WTC11 (cell line): ENCODE results near the gene ABHD12B. TPM values are rescaled to one million over a fixed set of nuclear protein-coding genes. Genes with fewer than 3 reads are reported as not detected.

Experiments used
- ATAC-seq: fragments of 200-7000 bp; cut with Tn5 transposase; 2 replicates; pipeline ENCODE4 v1.10.0; 2021; ENCODE audit warnings: mild to moderate bottlenecking, moderate library complexity
- CTCF ChIA-PET: fragments of 300-600 bp; sonication (Branson Sonifier 250); formaldehyde crosslinking; loops from one replicate; lab custom pipeline; 2021; ENCODE audit warnings: antibody characterized with exemption; lab: Charles Lee
- POLR2A ChIA-PET: fragments of 350-600 bp; sonication (Branson Sonifier 250); formaldehyde crosslinking; loops from one replicate; lab custom pipeline; 2021; ENCODE audit warnings: antibody characterized with exemption; lab: Charles Lee
- DNase-seq: peaks from one replicate; pipeline ENCODE4 v3.0.0; 2021; ENCODE audit warnings: low spot score
- H3K27ac Mint-ChIP-seq: 2 replicates; pipeline ENCODE4 v1.8.0; 2021; ENCODE audit warnings: mixed read lengths
- H3K27me3 Mint-ChIP-seq: 2 replicates; pipeline ENCODE4 v1.8.0; 2021; ENCODE audit warnings: low read depth, mild to moderate bottlenecking, moderate library complexity, mixed read lengths
- H3K36me3 Mint-ChIP-seq: 2 replicates; pipeline ENCODE4 v1.8.0; 2021; ENCODE audit warnings: mixed read lengths
- H3K4me1 Mint-ChIP-seq: 2 replicates; pipeline ENCODE4 v1.8.0; 2022; ENCODE audit warnings: mixed read lengths
- H3K4me3 Mint-ChIP-seq: 2 replicates; pipeline ENCODE4 v1.8.0; 2021; ENCODE audit warnings: mild to moderate bottlenecking, moderate library complexity, mixed read lengths
- H3K9me3 Mint-ChIP-seq: 2 replicates; pipeline ENCODE4 v1.8.0; 2021; ENCODE audit warnings: mixed read lengths
- AR ChIP-seq: fragments of 250-450 bp; sonication (Bioruptor Pico); IDR thresholded peaks from 2 replicates; pipeline ENCODE4 v1.9.0; 2021; ENCODE audit warnings: mild to moderate bottlenecking
- CBFB ChIP-seq: sonication (generic); formaldehyde crosslinking; IDR thresholded peaks from 2 replicates; pipeline ENCODE4 v1.8.1; 2022; ENCODE audit warnings: mild to moderate bottlenecking, low read depth, missing genetic modification reagents
- FOXK1 ChIP-seq: sonication (generic); formaldehyde crosslinking; IDR thresholded peaks from 2 replicates; pipeline ENCODE4 v1.8.0; 2022; ENCODE audit warnings: mild to moderate bottlenecking, moderate library complexity, missing genetic modification reagents
- HMGXB4 ChIP-seq: sonication (generic); formaldehyde crosslinking; IDR thresholded peaks from 2 replicates; pipeline ENCODE4 v1.8.1; 2023; ENCODE audit warnings: mild to moderate bottlenecking, moderate library complexity, missing genetic modification reagents
- IRF2 ChIP-seq: sonication (generic); formaldehyde crosslinking; IDR thresholded peaks from 2 replicates; pipeline ENCODE4 v1.8.0; 2022; ENCODE audit warnings: low read depth, missing genetic modification reagents, borderline replicate concordance
- JUN ChIP-seq: sonication (generic); formaldehyde crosslinking; IDR thresholded peaks from 2 replicates; pipeline ENCODE4 v1.8.0; 2023; ENCODE audit warnings: mild to moderate bottlenecking, missing genetic modification reagents
- MYBL2 ChIP-seq: sonication (generic); formaldehyde crosslinking; IDR thresholded peaks from 2 replicates; pipeline ENCODE4 v1.8.1; 2023; ENCODE audit warnings: mild to moderate bottlenecking, moderate library complexity, missing genetic modification reagents
- OVOL2 ChIP-seq: fragments of 250-450 bp; sonication (Bioruptor Pico); IDR thresholded peaks from 2 replicates; pipeline ENCODE4 v1.9.0; 2021; ENCODE audit warnings: mild to moderate bottlenecking, borderline replicate concordance
- TP53 ChIP-seq: sonication (generic); formaldehyde crosslinking; IDR thresholded peaks from 2 replicates; pipeline ENCODE4 v1.8.1; 2023; ENCODE audit warnings: mild to moderate bottlenecking, missing genetic modification reagents
- ZBTB43 ChIP-seq: sonication (generic); formaldehyde crosslinking; IDR thresholded peaks from 2 replicates; pipeline ENCODE4 v1.8.1; 2023; ENCODE audit warnings: mild to moderate bottlenecking, missing genetic modification reagents
- ZNF219 ChIP-seq: sonication (generic); formaldehyde crosslinking; IDR thresholded peaks from 2 replicates; pipeline ENCODE4 v1.8.0; 2023; ENCODE audit warnings: missing genetic modification reagents, mild to moderate bottlenecking, borderline replicate concordance
- ZNF232 ChIP-seq: sonication (generic); formaldehyde crosslinking; IDR thresholded peaks from 2 replicates; pipeline ENCODE4 v1.8.0; 2022; ENCODE audit warnings: mild to moderate bottlenecking, missing genetic modification reagents
- ZNF281 ChIP-seq: sonication (generic); formaldehyde crosslinking; IDR thresholded peaks from 2 replicates; pipeline ENCODE4 v1.8.0; 2023; ENCODE audit warnings: mild to moderate bottlenecking, missing genetic modification reagents
- ZNF671 ChIP-seq: fragments of 250-450 bp; sonication (Bioruptor Pico); IDR thresholded peaks from 2 replicates; pipeline ENCODE4 v1.8.0; 2021; ENCODE audit warnings: mild to moderate bottlenecking
- total RNA-seq: library from RNA; stranded (reverse); gene quantifications from 3 replicates; pipeline ENCODE4 v1.2.3, GENCODE V29; 2021
- TF ChIP-seq, protein P1 (sequence below): fragments of 250-450 bp; sonication (Bioruptor Pico); IDR thresholded peaks from 2 replicates; pipeline ENCODE4 v2.1.2; 2022; ENCODE audit warnings: mild to moderate bottlenecking, moderate library complexity
- TF ChIP-seq, protein P2 (sequence below): sonication (generic); formaldehyde crosslinking; IDR thresholded peaks from 2 replicates; pipeline ENCODE4 v1.8.0; 2022; ENCODE audit warnings: missing genetic modification reagents
- TF ChIP-seq, protein P3 (sequence below): fragments of 250-450 bp; sonication (Bioruptor Pico); IDR thresholded peaks from 2 replicates; pipeline ENCODE4 v1.9.0; 2021; ENCODE audit warnings: mild to moderate bottlenecking

Gene ABHD12B
- total RNA-seq, 1 experiment from 2014 or later, result 156 TPM

- POLR2A ChIA-PET, result no interaction called here
- no peak overlapping the region for H3K4me3 Mint-ChIP-seq
- CTCF ChIA-PET, result no interaction called here
- H3K27me3 Mint-ChIP-seq, result peaks cover 36% of the 10 kb centered on the region
- H3K36me3 Mint-ChIP-seq, result no peaks in the 10 kb centered on the region
- H3K27ac Mint-ChIP-seq, result no peak overlapping the region
- peaks cover 7% of the 10 kb centered on the region for H3K9me3 Mint-ChIP-seq
- DNase-seq, result no peak
- TF ChIP-seq ZBTB43 (CRISPR knock-in tag) (no peak), ZNF219 (CRISPR knock-in tag) (no peak), CBFB (CRISPR knock-in tag) (no peak), HMGXB4 (CRISPR knock-in tag) (no peak)
- TF ChIP-seq, protein P1, sequence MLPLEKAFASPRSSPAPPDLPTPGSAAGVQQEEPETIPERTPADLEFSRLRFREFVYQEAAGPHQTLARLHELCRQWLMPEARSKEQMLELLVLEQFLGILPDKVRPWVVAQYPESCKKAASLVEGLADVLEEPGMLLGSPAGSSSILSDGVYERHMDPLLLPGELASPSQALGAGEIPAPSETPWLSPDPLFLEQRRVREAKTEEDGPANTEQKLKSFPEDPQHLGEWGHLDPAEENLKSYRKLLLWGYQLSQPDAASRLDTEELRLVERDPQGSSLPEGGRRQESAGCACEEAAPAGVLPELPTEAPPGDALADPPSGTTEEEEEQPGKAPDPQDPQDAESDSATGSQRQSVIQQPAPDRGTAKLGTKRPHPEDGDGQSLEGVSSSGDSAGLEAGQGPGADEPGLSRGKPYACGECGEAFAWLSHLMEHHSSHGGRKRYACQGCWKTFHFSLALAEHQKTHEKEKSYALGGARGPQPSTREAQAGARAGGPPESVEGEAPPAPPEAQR (CRISPR knock-in tag), result no peak
- no peak for ATAC-seq
- H3K4me1 Mint-ChIP-seq, result peaks cover 16% of the 10 kb centered on the region
These were observed 35.3 kb upstream of the ABHD12B start for GRCh38 chr14:50836515-50836914.

DNA sequence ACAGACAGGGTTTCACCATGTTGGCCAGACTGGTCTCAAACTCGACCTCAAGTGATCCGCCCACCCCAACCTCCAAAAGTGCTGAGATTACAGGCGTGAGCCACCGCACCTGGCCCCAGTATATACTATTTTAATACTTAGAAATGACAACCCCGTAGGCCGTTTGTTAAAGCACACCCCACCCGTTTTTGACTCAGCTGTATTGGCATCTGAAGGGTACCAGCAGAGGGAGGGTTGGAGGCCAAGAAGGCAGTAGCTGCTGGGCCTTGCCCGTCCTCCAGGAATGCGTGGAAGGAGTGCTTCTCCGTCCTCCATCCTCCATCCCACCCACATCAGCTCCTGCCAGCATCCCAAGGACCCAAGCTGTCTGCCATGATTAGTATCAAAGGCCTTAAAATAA lies 34.6 kb upstream of the ABHD12B start:
- H3K27me3 Mint-ChIP-seq, result peaks cover 28% of the 10 kb centered on the region
- ATAC-seq, result no peak
- peaks cover 7% of the 10 kb centered on the region for H3K9me3 Mint-ChIP-seq
- no peak for TF ChIP-seq IRF2 (CRISPR knock-in tag)
- TF ChIP-seq, protein P2, sequence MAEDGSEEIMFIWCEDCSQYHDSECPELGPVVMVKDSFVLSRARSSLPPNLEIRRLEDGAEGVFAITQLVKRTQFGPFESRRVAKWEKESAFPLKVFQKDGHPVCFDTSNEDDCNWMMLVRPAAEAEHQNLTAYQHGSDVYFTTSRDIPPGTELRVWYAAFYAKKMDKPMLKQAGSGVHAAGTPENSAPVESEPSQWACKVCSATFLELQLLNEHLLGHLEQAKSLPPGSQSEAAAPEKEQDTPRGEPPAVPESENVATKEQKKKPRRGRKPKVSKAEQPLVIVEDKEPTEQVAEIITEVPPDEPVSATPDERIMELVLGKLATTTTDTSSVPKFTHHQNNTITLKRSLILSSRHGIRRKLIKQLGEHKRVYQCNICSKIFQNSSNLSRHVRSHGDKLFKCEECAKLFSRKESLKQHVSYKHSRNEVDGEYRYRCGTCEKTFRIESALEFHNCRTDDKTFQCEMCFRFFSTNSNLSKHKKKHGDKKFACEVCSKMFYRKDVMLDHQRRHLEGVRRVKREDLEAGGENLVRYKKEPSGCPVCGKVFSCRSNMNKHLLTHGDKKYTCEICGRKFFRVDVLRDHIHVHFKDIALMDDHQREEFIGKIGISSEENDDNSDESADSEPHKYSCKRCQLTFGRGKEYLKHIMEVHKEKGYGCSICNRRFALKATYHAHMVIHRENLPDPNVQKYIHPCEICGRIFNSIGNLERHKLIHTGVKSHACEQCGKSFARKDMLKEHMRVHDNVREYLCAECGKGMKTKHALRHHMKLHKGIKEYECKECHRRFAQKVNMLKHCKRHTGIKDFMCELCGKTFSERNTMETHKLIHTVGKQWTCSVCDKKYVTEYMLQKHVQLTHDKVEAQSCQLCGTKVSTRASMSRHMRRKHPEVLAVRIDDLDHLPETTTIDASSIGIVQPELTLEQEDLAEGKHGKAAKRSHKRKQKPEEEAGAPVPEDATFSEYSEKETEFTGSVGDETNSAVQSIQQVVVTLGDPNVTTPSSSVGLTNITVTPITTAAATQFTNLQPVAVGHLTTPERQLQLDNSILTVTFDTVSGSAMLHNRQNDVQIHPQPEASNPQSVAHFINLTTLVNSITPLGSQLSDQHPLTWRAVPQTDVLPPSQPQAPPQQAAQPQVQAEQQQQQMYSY (CRISPR knock-in tag), result no peak
- no peak for TF ChIP-seq ZNF281 (CRISPR knock-in tag)
- TF ChIP-seq TP53 (CRISPR knock-in tag), result no peak
- TF ChIP-seq FOXK1 (CRISPR knock-in tag), result no peak
- no peak for TF ChIP-seq ZNF232
- TF ChIP-seq, protein P3, sequence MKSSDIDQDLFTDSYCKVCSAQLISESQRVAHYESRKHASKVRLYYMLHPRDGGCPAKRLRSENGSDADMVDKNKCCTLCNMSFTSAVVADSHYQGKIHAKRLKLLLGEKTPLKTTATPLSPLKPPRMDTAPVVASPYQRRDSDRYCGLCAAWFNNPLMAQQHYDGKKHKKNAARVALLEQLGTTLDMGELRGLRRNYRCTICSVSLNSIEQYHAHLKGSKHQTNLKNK, result no peak
- no peak for TF ChIP-seq JUN (CRISPR knock-in tag)
- no peak for TF ChIP-seq MYBL2 (CRISPR knock-in tag)
- TF ChIP-seq ZNF219 (CRISPR knock-in tag), result no peak
- no peak for TF ChIP-seq OVOL2 (CRISPR knock-in tag)
- TF ChIP-seq ZNF671, result no peak
- no peak for TF ChIP-seq AR (CRISPR knock-in tag)
- TF ChIP-seq, all 79 proteins: peak for 0
- CTCF ChIA-PET, result no interaction called here
- DNase-seq, result no peak
- H3K4me1 Mint-ChIP-seq, result peaks cover 10% of the 10 kb centered on the region
- no peak overlapping the region for H3K27ac Mint-ChIP-seq
- no peak overlapping the region for H3K4me3 Mint-ChIP-seq
- POLR2A ChIA-PET, result no interaction called here
- H3K36me3 Mint-ChIP-seq, result no peaks in the 10 kb centered on the region
